Heart left ventricle (tissue), 16 donors: ENCODE measurements around the gene GPR68. TPM values are rescaled to one million over a fixed set of nuclear protein-coding genes. Genes with fewer than 3 reads are reported as not detected.

Experiments
- ATAC-seq, 4 donors: fragments of 200-7000 bp; cut with Tn5 transposase; one replicate each; pipeline ENCODE4 v1.9.1; 2020 to 2022; ENCODE audit warnings: moderate library complexity in 4 of 4, mild to moderate bottlenecking in 3 of 4, moderate number of reproducible peaks in 1 of 4
- DNase-seq, 5 donors: peaks; one replicate each; pipeline ENCODE4 v3.0.0-alpha.2; 2020
- H3K27ac ChIP-seq, 12 donors: fragments of 200-600 bp; sonication (generic) in 4 of 12; one replicate each; pipeline versions ENCODE4 v1.5.0 to v1.8.0; 2016 to 2022; ENCODE audit warnings: mild to moderate bottlenecking in 2 of 12
- H3K27me3 ChIP-seq, 9 donors: fragments of 200-600 bp; sonication (generic) in 2 of 9; one replicate each; pipeline versions ENCODE4 v1.5.1 to v1.8.0; 2016 to 2022; ENCODE audit warnings: mild to moderate bottlenecking in 3 of 9
- H3K36me3 ChIP-seq, 9 donors: fragments of 200-600 bp; sonication (generic) in 2 of 9; one replicate each; pipeline versions ENCODE4 v1.5.0 to v1.8.0; 2018 to 2022; ENCODE audit warnings: mild to moderate bottlenecking in 2 of 9
- H3K4me1 ChIP-seq, 12 donors: fragments of 200-600 bp; sonication (generic) in 4 of 12; one replicate each; pipeline versions ENCODE4 v1.5.0 to v1.8.0; 2016 to 2022; ENCODE audit warnings: mild to moderate bottlenecking in 3 of 12
- H3K4me3 ChIP-seq, 12 donors: fragments of 200-600 bp; sonication (generic) in 4 of 12; one replicate each; pipeline versions ENCODE4 v1.5.0 to v1.8.0; 2017 to 2022; ENCODE audit warnings: mild to moderate bottlenecking in 9 of 12, moderate library complexity in 4 of 12
- H3K9me3 ChIP-seq, 12 donors: fragments of 200-600 bp; sonication (generic) in 4 of 12; one replicate each; pipeline versions ENCODE4 v1.5.0 to v1.8.0; 2016 to 2022; ENCODE audit warnings: mild to moderate bottlenecking in 1 of 12
- POLR2A ChIP-seq, 2 donors: fragments of 450-650 bp; IDR thresholded peaks; one replicate each; pipeline ENCODE4 v1.6.1; 2017; ENCODE audit warnings: antibody characterized with exemption in 2 of 2, mild to moderate bottlenecking in 2 of 2, moderate library complexity in 2 of 2
- WGBS, 4 donors: extraction: QIAGEN DNeasy Blood & Tissue Kit in 2 of 4; methylation state at CpG; one replicate each; pipeline versions ENCODE4 v1.1.5 to v1.1.7; 2013 to 2018; 5-methylcytosine and 5-hydroxymethylcytosine counted together
- intact Hi-C, 10 donors: fragments of 100-400 bp; cut with DNase I; formaldehyde crosslinking; loops; one replicate each; pipeline versions ENCODE4 v1.11.1 to v1.14.2; 2022
- polyA plus RNA-seq, 2 donors: library from polyadenylated mRNA; stranded (reverse); fragments of 200-250 nt; gene quantifications; one replicate each; pipeline ENCODE4 v1.2.3, GENCODE V29; 2013
- total RNA-seq, 9 donors: library from RNA; depleted of rRNA in 2 of 9; stranded (reverse); fragments of >200 nt in 2 of 9; fragmentation: NEBNext Ultra II Directional in 3 of 9; extraction: Animal tissue kit (Norgen Biotek cat#: 25700) in 3 of 9; gene quantifications; one replicate each; pipeline versions ENCODE4 v1.1.0 to v1.2.4, GENCODE V29; 2016 to 2023
- TF ChIP-seq, protein P1 (sequence below), 12 donors: fragments of 200-600 bp; sonication (generic) in 4 of 12; IDR thresholded peaks; one replicate each; pipeline versions ENCODE4 v1.5.0 to v1.8.0; 2018 to 2022; ENCODE audit warnings: antibody characterized with exemption in 12 of 12, mild to moderate bottlenecking in 5 of 12
- donor health status: ischemic (EF 13 %, LVEDD 7.1; RV severe dilation, severe dysfunction).
- donor health status: healthy with polysubstance abuse.
- donor health status: DM: no; HTN: yes; CAD: no.
- donor health status: DM: no; HTN: no; CAD: no.
- donor health status: ischemic (EF 25% LVEDD 6.9; RV normal size, moderate dysfunction).
- donor health status: ischemic (EF 25% LVEDD 5.7; RV mildly dilated, moderate dysfunction).
- donor health status: healthy.
- donor health status: DM: yes; HTN: yes; CAD: no.
- donor health status: ischemic (EF 35%, LVEDD 5.7; RV mildly dilated, moderate dysfunction).
- donor health status: nonischemic (EF 11% LVEDD 7.7; RV severe dilation, severe dysfunction).
- donor health status: DM: yes; HTN: yes; CAD: no.
- donor health status: PGD.
- donor health status: ischemic (EF 29% LVEDD 5.4; RV normal size, mild dysfunction).
- donor health status: nonischemic (EF 23%, LVEDD 6.1; RV moderate dilation, normal function).

The GPR68 gene
- total and polyA plus RNA-seq, 11 donors, result 0.08 to 2.6 (median 0.59) TPM; not detected in 1

DNA sequence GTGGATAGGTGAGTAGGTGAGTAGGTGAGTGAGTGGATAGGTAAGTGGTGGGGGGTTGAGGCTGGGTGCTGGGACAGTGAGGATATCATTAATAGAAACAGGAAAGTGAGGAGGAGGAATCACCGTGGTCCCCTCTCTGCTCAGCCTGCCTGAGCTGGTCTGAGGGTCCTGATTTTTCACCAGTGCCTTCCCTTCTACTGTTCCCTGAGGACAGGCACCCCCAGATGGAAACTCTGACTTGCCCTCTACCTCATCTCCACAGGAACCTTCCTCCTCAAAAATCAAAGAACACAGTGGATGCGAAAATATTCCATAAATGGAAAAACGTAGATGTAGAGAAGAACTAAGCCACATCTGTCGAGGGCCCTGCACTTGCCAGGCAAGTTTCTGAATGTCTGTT, 1.9 kb downstream of the GPR68 start:
- peaks cover 0 to 4% (median 0%) of the 10 kb centered on the region in 9 donors for H3K27me3 ChIP-seq
- H3K27ac ChIP-seq, result peak overlapping the region in 1 of 12 donors; percentile 84
- ATAC-seq (no peak), DNase-seq (no peak)
- peaks cover 0 to 51% (median 4%) of the 10 kb centered on the region in 12 donors for H3K4me1 ChIP-seq
- 82 to 93% (median 89%) methylated on average over 4 of the region's 4 CpGs for WGBS, 4 donors
- intact Hi-C loops, result no loop called here
- peaks cover 0 to 5% (median 0%) of the 10 kb centered on the region in 12 donors for H3K9me3 ChIP-seq
- peak overlapping the region in 4 of 12 donors; percentile 26 to 47 (median 31) for H3K4me3 ChIP-seq
- TF ChIP-seq POLR2A (IDR thresholded peaks at IDR 0.05), result no peak
- TF ChIP-seq, protein P1, sequence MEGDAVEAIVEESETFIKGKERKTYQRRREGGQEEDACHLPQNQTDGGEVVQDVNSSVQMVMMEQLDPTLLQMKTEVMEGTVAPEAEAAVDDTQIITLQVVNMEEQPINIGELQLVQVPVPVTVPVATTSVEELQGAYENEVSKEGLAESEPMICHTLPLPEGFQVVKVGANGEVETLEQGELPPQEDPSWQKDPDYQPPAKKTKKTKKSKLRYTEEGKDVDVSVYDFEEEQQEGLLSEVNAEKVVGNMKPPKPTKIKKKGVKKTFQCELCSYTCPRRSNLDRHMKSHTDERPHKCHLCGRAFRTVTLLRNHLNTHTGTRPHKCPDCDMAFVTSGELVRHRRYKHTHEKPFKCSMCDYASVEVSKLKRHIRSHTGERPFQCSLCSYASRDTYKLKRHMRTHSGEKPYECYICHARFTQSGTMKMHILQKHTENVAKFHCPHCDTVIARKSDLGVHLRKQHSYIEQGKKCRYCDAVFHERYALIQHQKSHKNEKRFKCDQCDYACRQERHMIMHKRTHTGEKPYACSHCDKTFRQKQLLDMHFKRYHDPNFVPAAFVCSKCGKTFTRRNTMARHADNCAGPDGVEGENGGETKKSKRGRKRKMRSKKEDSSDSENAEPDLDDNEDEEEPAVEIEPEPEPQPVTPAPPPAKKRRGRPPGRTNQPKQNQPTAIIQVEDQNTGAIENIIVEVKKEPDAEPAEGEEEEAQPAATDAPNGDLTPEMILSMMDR (IDR thresholded peaks at IDR 0.05), result no peak
- H3K36me3 ChIP-seq, result no peaks in the 10 kb centered on the region

DNA sequence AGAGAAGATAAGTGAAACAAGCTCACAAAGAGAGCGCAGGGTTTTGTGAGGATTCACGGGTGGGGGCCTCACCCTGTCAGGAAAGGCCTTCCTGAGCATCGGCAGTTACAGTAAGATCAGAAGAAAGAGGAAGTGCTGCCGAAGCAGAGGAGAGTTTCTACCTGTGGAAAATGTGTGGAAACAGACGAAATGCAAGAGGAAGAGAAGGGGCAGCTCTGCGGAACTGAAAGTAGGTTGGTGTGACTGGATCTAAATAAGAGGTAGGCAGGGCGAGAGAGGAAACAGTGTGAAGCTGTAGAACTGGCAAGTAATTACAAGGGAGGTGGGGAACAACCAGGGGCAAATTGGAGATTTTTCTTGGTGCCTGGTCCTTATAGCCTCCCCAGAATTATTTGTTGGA, 2.6 kb downstream of the GPR68 start:
- no peaks in the 10 kb centered on the region for H3K36me3 ChIP-seq
- ATAC-seq (no peak), DNase-seq (peak in 1 of 5 donors; percentile 3)
- peaks cover 0 to 54% (median 4%) of the 10 kb centered on the region in 12 donors for H3K4me1 ChIP-seq
- peaks cover 0 to 4% (median 0%) of the 10 kb centered on the region in 9 donors for H3K27me3 ChIP-seq
- peak overlapping the region in 1 of 12 donors; percentile 84 for H3K27ac ChIP-seq
- H3K4me3 ChIP-seq, result peak overlapping the region in 3 of 12 donors; percentile 3 to 47 (median 10)
- no peaks in the 10 kb centered on the region for H3K9me3 ChIP-seq
- TF ChIP-seq, protein P1 (IDR thresholded peaks at IDR 0.05), result no peak
- TF ChIP-seq POLR2A (IDR thresholded peaks at IDR 0.05), result no peak
- WGBS, 4 donors, result 66 to 81% (median 68%) methylated on average over 7 of the region's 7 CpGs
- intact Hi-C loops, result no loop called here

DNA sequence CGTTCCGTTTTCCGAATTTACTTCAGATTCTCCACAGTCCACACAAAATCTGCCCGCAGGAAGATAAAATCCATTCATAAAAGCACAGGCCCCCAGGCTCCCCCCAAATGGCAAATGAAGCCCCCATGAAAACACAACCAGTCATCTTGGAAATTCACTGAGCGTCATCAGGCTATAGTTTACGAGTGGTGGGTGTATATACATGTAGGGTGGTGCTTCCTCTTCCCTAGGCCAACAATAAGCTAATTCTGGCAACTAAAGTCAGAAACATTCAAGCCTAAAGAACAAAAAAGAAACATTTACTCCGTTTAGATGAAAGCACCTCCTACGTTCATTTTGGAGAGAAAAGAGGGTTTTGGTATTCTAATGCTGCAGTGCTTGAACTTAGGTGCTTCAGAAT, 5.8 kb downstream of the GPR68 start:
- DNase-seq, result no peak
- intact Hi-C loops, result no loop called here
- Histone ChIP-seq H3K27ac (no peak overlapping the region), H3K4me3 (no peak overlapping the region), H3K4me1 (peaks cover 0 to 27% (median 0%) of the 10 kb centered on the region in 12 donors), H3K27me3 (peaks cover 0 to 3% (median 0%) of the 10 kb centered on the region in 9 donors), H3K9me3 (no peaks in the 10 kb centered on the region), H3K36me3 (peaks cover 0 to 4% (median 0%) of the 10 kb centered on the region in 9 donors)
- no peak for ATAC-seq
- WGBS, 4 donors, result 78 to 86% (median 80%) methylated on average over 8 of the region's 8 CpGs
- TF ChIP-seq POLR2A (IDR thresholded peaks at IDR 0.05), result no peak
- TF ChIP-seq, protein P1 (IDR thresholded peaks at IDR 0.05), result no peak

DNA sequence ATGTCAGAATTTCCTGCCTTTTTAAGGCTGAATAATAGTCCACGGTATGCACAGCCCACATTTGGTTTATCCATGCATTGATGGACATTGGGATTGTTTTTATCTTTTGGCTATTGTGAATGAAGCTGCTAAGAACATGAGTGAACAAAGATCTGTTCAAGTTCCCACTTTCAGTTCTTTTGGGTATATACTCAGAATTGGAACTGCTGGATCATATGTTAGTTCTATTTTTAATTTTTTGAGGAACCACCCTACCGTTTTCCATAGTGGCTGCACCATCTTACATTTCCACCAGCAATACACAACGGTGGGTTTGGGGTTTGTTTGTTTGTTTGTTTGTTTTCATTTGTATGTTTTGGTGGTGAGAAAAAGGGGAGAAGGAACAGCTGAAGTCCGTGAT, 6.4 kb downstream of the GPR68 start:
- intact Hi-C loops, result no loop called here
- no peak for TF ChIP-seq POLR2A (IDR thresholded peaks at IDR 0.05)
- TF ChIP-seq, protein P1 (IDR thresholded peaks at IDR 0.05), result no peak
- Histone ChIP-seq H3K36me3 (peaks cover 0 to 4% (median 0%) of the 10 kb centered on the region in 9 donors), H3K27ac (no peak overlapping the region), H3K9me3 (no peaks in the 10 kb centered on the region), H3K4me3 (no peak overlapping the region), H3K27me3 (no peaks in the 10 kb centered on the region), H3K4me1 (peaks cover 0 to 21% (median 0%) of the 10 kb centered on the region in 12 donors)
- DNase-seq (no peak), ATAC-seq (no peak)
- 74 to 82% (median 81%) methylated on average over 4 of the region's 4 CpGs for WGBS, 4 donors
